ENCODE measurements around the gene FBXW8. TPM values are rescaled to one million over a fixed set of nuclear protein-coding genes. Genes with fewer than 3 reads are reported as not detected.

The FBXW8 gene
- total RNA-seq, 1 donor from 2014 or later: 40.0 TPM

DNA sequence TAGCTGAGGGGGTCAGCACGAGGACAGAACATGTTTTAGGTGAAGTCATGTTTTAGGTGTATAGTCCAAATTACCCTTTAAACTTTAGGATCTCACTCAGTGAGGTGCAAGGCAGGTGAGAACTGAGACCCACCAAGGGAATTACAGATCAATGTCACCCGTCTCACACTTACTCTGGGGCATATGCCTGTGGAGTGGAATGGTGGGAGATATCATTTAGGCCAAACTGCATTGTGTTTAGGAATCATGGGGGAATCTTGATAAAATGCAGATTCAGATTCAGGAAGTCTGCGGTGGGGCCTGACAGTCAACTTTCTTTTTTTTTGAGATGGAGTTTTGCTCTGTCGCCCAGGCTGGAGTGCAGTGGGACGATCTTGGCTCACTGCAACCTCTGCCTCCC is 17.8 kb downstream of the FBXW8 start:
- H3K4me3 Mint-ChIP-seq: no peak overlapping the region
- H3K27ac Mint-ChIP-seq: no peak overlapping the region
- no peak for DNase-seq (ENCODE audit: low spot score in 2 of 2, unreplicated experiment in 2 of 2)
- H3K27me3 Mint-ChIP-seq (ENCODE audit: low read depth): no peaks in the 10 kb centered on the region
- TF ChIP-seq, protein P1, sequence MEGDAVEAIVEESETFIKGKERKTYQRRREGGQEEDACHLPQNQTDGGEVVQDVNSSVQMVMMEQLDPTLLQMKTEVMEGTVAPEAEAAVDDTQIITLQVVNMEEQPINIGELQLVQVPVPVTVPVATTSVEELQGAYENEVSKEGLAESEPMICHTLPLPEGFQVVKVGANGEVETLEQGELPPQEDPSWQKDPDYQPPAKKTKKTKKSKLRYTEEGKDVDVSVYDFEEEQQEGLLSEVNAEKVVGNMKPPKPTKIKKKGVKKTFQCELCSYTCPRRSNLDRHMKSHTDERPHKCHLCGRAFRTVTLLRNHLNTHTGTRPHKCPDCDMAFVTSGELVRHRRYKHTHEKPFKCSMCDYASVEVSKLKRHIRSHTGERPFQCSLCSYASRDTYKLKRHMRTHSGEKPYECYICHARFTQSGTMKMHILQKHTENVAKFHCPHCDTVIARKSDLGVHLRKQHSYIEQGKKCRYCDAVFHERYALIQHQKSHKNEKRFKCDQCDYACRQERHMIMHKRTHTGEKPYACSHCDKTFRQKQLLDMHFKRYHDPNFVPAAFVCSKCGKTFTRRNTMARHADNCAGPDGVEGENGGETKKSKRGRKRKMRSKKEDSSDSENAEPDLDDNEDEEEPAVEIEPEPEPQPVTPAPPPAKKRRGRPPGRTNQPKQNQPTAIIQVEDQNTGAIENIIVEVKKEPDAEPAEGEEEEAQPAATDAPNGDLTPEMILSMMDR (IDR thresholded peaks at IDR 0.05; ENCODE audit: unreplicated experiment): no peak
- H3K4me1 Mint-ChIP-seq: peaks cover 18% of the 10 kb centered on the region
- peaks cover 3% of the 10 kb centered on the region for H3K9me3 Mint-ChIP-seq
- H3K36me3 Mint-ChIP-seq: peaks cover 28% of the 10 kb centered on the region

DNA sequence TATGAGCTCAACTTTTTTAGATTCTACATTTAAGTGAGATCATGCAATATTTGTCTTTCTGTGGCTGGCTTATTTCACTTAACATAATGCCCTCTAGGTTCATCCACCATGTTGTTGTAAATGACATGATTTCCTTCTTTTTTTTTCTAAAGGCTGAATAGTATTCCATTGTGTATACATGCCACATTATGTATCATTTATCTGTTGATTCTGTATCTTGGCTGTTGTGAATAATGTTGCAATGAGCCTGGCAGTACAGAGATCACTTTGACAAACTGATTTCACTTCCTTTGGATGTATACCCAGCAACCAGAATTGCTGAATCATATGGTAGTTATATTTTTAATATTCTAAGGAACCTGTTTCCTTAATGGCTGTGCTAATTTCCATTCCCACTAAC is 19.1 kb downstream of the FBXW8 start:
- DNase-seq (ENCODE audit: low spot score in 2 of 2, unreplicated experiment in 2 of 2): no peak
- Mint-ChIP-seq H3K9me3 (peaks cover 3% of the 10 kb centered on the region), H3K36me3 (peaks cover 30% of the 10 kb centered on the region), H3K27ac (no peak overlapping the region), H3K4me3 (no peak overlapping the region), H3K27me3 (ENCODE audit: low read depth) (no peaks in the 10 kb centered on the region), H3K4me1 (peaks cover 20% of the 10 kb centered on the region)
- TF ChIP-seq, protein P1 (IDR thresholded peaks at IDR 0.05; ENCODE audit: unreplicated experiment): no peak

DNA sequence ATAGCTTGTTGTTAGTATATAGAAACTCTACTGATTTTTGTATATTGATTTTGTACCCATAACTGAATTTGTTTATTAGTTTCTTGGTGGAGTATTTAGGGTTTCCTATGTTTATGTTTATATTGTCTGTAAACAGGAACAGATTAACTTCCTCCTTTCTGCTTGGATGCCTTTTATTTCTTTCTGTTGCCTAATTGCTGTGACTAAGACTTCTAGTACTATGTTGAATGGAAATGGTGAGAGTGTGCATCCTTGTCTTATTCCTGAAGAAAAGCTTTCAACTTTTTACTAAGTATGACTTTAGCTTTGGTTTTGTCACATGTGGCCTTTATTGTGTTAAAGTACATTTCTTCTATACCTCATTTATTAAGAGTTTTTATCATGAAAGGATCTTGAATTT is 20.9 kb downstream of the FBXW8 start:
- peaks cover 17% of the 10 kb centered on the region for H3K4me1 Mint-ChIP-seq
- DNase-seq (ENCODE audit: low spot score in 2 of 2, unreplicated experiment in 2 of 2): no peak
- H3K36me3 Mint-ChIP-seq: peaks cover 45% of the 10 kb centered on the region
- H3K27ac Mint-ChIP-seq: no peak overlapping the region
- peaks cover 14% of the 10 kb centered on the region for H3K9me3 Mint-ChIP-seq
- H3K4me3 Mint-ChIP-seq: no peak overlapping the region
- H3K27me3 Mint-ChIP-seq (ENCODE audit: low read depth): no peaks in the 10 kb centered on the region
- TF ChIP-seq, protein P1 (IDR thresholded peaks at IDR 0.05; ENCODE audit: unreplicated experiment): no peak

DNA sequence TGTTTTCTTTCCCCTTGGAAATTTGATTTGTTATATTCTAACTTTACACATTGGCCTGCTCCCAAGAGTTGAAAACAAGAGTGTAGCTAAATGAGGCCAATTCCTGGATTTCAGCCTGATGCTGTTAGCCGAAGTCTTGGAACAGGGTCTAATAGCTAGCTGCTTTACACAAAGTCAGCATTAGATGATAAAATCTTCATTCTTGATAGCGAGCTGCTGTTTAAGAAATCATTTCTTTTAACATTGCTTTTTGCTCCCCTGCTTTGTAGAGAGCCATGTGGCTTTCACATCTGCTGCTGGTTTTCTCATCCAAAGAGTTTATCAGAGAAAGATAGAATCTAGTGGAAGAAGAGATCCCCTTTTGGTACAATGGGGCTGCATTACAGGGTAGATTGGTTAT is 22.3 kb downstream of the FBXW8 start:
- TF ChIP-seq, protein P1 (IDR thresholded peaks at IDR 0.05; ENCODE audit: unreplicated experiment): no peak
- Mint-ChIP-seq H3K36me3 (peaks cover 50% of the 10 kb centered on the region), H3K9me3 (peaks cover 14% of the 10 kb centered on the region), H3K27me3 (ENCODE audit: low read depth) (no peaks in the 10 kb centered on the region), H3K4me1 (peaks cover 9% of the 10 kb centered on the region), H3K27ac (peak overlapping the region; percentile 21), H3K4me3 (no peak overlapping the region)
- DNase-seq (ENCODE audit: low spot score in 2 of 2, unreplicated experiment in 2 of 2): no peak

DNA sequence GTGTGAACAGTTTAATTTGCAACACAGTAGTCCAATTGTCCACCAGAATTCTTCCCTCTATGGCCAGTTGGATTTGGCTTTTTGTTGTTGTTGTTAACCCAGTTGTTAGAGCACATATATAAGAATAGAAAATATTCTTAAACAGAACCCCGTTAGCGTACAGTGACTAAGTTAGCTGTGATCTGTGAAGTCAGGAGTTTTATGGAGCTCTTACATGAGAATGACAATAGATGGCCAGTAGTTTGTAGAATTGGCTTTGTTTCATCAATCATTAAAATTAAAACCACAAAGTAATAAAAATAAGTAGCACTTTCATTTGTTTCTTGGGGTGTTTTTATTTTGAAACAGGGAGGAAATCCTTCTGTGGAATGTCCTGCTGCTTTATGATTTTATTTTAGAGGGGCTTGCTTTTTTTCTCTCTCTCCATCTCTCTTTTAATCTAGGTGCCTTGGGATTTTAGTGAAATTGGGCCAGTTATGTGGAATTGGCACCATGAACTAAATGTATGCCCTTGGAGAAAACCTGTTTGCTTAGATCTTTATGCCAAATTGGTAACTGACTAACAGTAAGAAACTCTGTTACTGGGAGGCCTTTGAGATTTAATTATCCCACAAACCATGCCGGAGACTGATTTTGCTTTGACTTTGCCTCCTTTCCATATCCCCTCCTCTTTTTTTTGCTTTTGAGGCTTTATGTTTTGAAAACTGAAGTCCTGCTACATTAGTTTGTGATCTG is 22.9 kb downstream of the FBXW8 start:
- Mint-ChIP-seq H3K9me3 (peaks cover 14% of the 10 kb centered on the region), H3K4me3 (no peak overlapping the region), H3K36me3 (peaks cover 45% of the 10 kb centered on the region), H3K27ac (peak overlapping the region; percentile 40), H3K4me1 (peaks cover 9% of the 10 kb centered on the region), H3K27me3 (ENCODE audit: low read depth) (no peaks in the 10 kb centered on the region)
- no peak for DNase-seq (ENCODE audit: low spot score in 2 of 2, unreplicated experiment in 2 of 2)
- TF ChIP-seq, protein P1 (IDR thresholded peaks at IDR 0.05; ENCODE audit: unreplicated experiment): no peak
